DMS153 treated with DMSO at 0.1 percent for 48 hours (cell line): ENCODE results near the gene SMIM20.
"Not testable (repeated sequence)": the region's sequence is repeated elsewhere in the genome, so short reads cannot be mapped to it uniquely, and the experiment has no call there.

Experiments used
- DNase-seq: peaks from one replicate; lab custom pipeline; 2025; ENCODE audit not compliant: unreplicated experiment; lab: John Stamatoyannopoulos, UW

SMIM20 gene

GRCh38 chr4:25890571-25891485, 23.2 kb upstream of the SMIM20 start:
- DNase-seq: no peak

GRCh38 chr4:25892796-25893195, 21.2 kb upstream of the SMIM20 start:
- no peak for DNase-seq

GRCh38 chr4:25896776-25897539, 17.1 kb upstream of the SMIM20 start:
- no peak for DNase-seq

GRCh38 chr4:25900310-25900709, 13.7 kb upstream of the SMIM20 start:
- DNase-seq: no peak

GRCh38 chr4:25901030-25901430, 13.0 kb upstream of the SMIM20 start:
- no peak for DNase-seq

GRCh38 chr4:25903900-25904747, 9.9 kb upstream of the SMIM20 start:
- no peak for DNase-seq

GRCh38 chr4:25904748-25905082, 9.3 kb upstream of the SMIM20 start:
- no peak for DNase-seq

GRCh38 chr4:25905371-25905770, 8.6 kb upstream of the SMIM20 start:
- no peak for DNase-seq

GRCh38 chr4:25906113-25906512, 7.9 kb upstream of the SMIM20 start:
- not testable (repeated sequence) for DNase-seq

- no peak for DNase-seq
Measured at GRCh38 chr4:25908491-25908901, 5.5 kb upstream of the SMIM20 start.

GRCh38 chr4:25911356-25911755, 2.7 kb upstream of the SMIM20 start:
- no peak for DNase-seq

GRCh38 chr4:25913056-25913850, 767 bp upstream of the SMIM20 start:
- DNase-seq: no peak

GRCh38 chr4:25914670-25915352, 791 bp downstream of the SMIM20 start:
- DNase-seq: no peak

- DNase-seq: peak; percentile 8
Measured at GRCh38 chr4:25915353-25915705, 1.3 kb downstream of the SMIM20 start.

GRCh38 chr4:25916870-25917269, 2.9 kb downstream of the SMIM20 start:
- DNase-seq: no peak

GRCh38 chr4:25919676-25920075, 5.7 kb downstream of the SMIM20 start:
- DNase-seq: no peak

GRCh38 chr4:25921922-25922321, 7.9 kb downstream of the SMIM20 start:
- DNase-seq: no peak

GRCh38 chr4:25922812-25923369, 8.9 kb downstream of the SMIM20 start:
- DNase-seq: no peak

- no peak for DNase-seq
Measured at GRCh38 chr4:25923745-25924144, 9.7 kb downstream of the SMIM20 start.
